ENCODE data around the gene VPS13C.

The VPS13C gene

DNA sequence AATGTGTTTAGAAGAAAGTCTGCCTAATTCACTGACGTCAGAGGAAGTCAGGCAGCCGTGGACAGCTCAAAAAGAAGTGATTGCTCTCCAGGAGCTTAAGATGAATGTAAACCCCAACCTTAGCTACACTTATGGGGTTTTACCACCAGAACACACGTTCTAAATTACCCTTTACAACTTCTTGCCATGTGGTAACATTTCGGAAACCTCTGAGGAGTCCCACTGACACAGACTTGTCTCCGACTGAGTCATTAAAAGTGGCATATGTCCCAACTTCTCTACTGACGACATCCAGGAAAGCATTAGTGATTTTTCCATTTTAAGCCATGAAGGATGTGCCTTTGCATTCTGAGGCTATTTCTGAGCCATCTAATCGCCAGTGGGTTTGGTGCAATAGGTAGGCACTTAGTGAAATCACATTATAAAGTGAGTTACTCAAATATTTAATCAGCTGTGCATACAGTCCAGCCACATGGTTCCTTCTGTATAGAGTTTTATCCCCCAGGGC is 38.9 kb upstream of the VPS13C start:
- Histone ChIP-seq H3K27me3 (ENCODE audit: control insufficient read depth in 5 of 5, insufficient read depth in 4 of 5, low read length in 5 of 5) (peaks cover 0 to 5% (median 0%) of the 10 kb centered on the region in 5 donors), H3K4me3 (ENCODE audit: low read depth in 1 of 5, low read length in 5 of 5) (peak overlapping the region in 1 of 5 donors; percentile 4), H3K9me3 (ENCODE audit: control insufficient read depth in 5 of 5, low read length in 5 of 5) (no peaks in the 10 kb centered on the region), H3K36me3 (ENCODE audit: control insufficient read depth in 5 of 5, insufficient read depth in 5 of 5, low read length in 5 of 5) (no peaks in the 10 kb centered on the region), H3K27ac (ENCODE audit: low read depth, low read length) (no peak overlapping the region), H3K9ac (ENCODE audit: low read length in 5 of 5) (no peak overlapping the region), H3K4me1 (ENCODE audit: control insufficient read depth in 5 of 5, insufficient read depth in 5 of 5, low read length in 5 of 5) (peaks cover 0 to 6% (median 3%) of the 10 kb centered on the region in 5 donors)

DNA sequence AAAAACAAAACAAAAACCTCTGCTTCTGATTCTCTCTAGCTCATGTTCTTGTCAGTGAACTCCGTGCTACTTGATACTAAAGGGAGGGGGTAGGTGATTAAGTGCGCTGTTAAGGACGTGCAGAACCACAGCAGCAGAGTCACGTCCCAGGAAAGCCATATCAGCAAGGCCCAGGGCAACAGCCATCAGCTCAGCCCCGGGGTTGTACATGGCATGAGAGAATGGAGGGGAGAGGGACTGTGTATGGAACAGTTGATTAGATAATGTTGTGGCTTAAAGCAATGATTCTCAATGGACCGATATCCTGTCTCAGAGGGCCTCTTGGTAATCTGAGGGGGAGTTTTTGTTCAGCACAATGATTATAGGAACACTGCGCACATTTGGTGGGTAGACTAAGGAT is 34.1 kb upstream of the VPS13C start:
- peaks cover 0 to 5% (median 0%) of the 10 kb centered on the region in 5 donors for H3K27me3 ChIP-seq (ENCODE audit: control insufficient read depth in 5 of 5, insufficient read depth in 4 of 5, low read length in 5 of 5)
- no peaks in the 10 kb centered on the region for H3K36me3 ChIP-seq (ENCODE audit: control insufficient read depth in 5 of 5, insufficient read depth in 5 of 5, low read length in 5 of 5)
- H3K4me3 ChIP-seq (ENCODE audit: low read depth in 1 of 5, low read length in 5 of 5) = no peak overlapping the region
- peaks cover 0 to 5% (median 3%) of the 10 kb centered on the region in 5 donors for H3K4me1 ChIP-seq (ENCODE audit: control insufficient read depth in 5 of 5, insufficient read depth in 5 of 5, low read length in 5 of 5)
- no peak overlapping the region for H3K9ac ChIP-seq (ENCODE audit: low read length in 5 of 5)
- H3K9me3 ChIP-seq (ENCODE audit: control insufficient read depth in 5 of 5, low read length in 5 of 5) = no peaks in the 10 kb centered on the region
- H3K27ac ChIP-seq (ENCODE audit: low read depth, low read length) = no peak overlapping the region

DNA sequence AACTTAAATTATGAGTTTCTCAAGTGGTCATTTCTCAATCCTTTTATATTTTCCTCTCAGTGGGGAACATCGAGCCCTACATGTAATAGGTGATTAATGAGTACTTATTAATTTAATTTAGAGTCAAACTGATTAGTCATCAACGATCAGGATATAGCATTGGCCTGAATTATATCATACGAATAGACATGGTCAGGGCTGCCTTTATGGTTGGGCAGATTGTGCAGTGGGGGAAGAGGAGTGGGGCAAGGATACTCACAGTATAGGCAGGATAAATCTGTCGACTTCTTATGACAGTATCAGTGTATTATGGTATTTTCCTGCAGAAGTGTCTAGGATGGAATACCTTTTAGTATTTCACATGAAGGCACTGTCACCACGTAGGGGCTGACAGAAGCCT is 33.6 kb upstream of the VPS13C start:
- no peak overlapping the region for H3K9ac ChIP-seq (ENCODE audit: low read length in 5 of 5)
- H3K4me1 ChIP-seq (ENCODE audit: control insufficient read depth in 5 of 5, insufficient read depth in 5 of 5, low read length in 5 of 5) = no peaks in the 10 kb centered on the region
- H3K36me3 ChIP-seq (ENCODE audit: control insufficient read depth in 5 of 5, insufficient read depth in 5 of 5, low read length in 5 of 5) = no peaks in the 10 kb centered on the region
- H3K27me3 ChIP-seq (ENCODE audit: control insufficient read depth in 5 of 5, insufficient read depth in 4 of 5, low read length in 5 of 5) = peaks cover 0 to 5% (median 0%) of the 10 kb centered on the region in 5 donors
- no peak overlapping the region for H3K4me3 ChIP-seq (ENCODE audit: low read depth in 1 of 5, low read length in 5 of 5)
- H3K27ac ChIP-seq (ENCODE audit: low read depth, low read length) = no peak overlapping the region
- H3K9me3 ChIP-seq (ENCODE audit: control insufficient read depth in 5 of 5, low read length in 5 of 5) = no peaks in the 10 kb centered on the region

DNA sequence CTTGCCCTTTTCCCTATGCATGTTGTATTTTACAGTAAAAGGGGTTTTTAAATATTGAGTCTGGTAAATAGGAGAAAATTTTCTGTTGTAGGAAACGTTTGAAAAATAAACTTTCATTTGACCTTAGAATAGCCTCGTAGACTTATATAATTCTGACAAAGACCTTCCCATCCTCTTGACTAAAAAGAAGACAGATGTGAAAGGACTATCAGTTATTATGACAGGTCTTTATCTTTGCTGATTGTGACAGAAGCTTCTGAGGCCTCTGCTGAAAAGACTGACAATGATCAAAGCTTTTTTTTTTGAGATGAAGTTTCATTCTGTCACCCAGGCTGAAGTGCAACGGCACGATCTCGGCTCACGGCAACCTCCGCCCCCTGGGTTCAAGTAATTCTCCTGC is 30.7 kb upstream of the VPS13C start:
- no peaks in the 10 kb centered on the region for H3K9me3 ChIP-seq (ENCODE audit: control insufficient read depth in 5 of 5, low read length in 5 of 5)
- no peak overlapping the region for H3K9ac ChIP-seq (ENCODE audit: low read length in 5 of 5)
- peaks cover 0 to 11% (median 6%) of the 10 kb centered on the region in 5 donors for H3K4me1 ChIP-seq (ENCODE audit: control insufficient read depth in 5 of 5, insufficient read depth in 5 of 5, low read length in 5 of 5)
- H3K27me3 ChIP-seq (ENCODE audit: control insufficient read depth in 5 of 5, insufficient read depth in 4 of 5, low read length in 5 of 5) = no peaks in the 10 kb centered on the region
- H3K27ac ChIP-seq (ENCODE audit: low read depth, low read length) = no peak overlapping the region
- H3K36me3 ChIP-seq (ENCODE audit: control insufficient read depth in 5 of 5, insufficient read depth in 5 of 5, low read length in 5 of 5) = no peaks in the 10 kb centered on the region
- no peak overlapping the region for H3K4me3 ChIP-seq (ENCODE audit: low read depth in 1 of 5, low read length in 5 of 5)

DNA sequence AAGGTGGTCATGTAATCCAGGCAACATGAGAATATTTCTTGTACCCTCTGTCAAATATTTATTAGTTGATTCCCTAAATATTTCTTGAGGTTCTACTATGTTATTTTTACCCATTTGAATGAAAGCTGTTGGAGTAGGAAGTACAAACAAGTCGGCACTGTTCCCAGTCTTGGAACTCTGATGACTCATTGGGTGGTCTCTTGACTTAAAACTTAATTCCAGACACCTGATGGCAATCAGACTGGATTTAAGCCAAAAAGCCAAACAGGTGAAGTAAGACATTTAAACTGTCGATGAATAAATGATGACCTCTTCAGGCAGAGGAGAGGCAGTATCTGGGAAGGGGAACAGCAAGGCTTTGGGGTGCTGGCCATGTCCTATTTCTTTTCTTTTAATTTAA is 29.4 kb upstream of the VPS13C start:
- Histone ChIP-seq H3K27ac (ENCODE audit: low read depth, low read length) (no peak overlapping the region), H3K27me3 (ENCODE audit: control insufficient read depth in 5 of 5, insufficient read depth in 4 of 5, low read length in 5 of 5) (no peaks in the 10 kb centered on the region), H3K36me3 (ENCODE audit: control insufficient read depth in 5 of 5, insufficient read depth in 5 of 5, low read length in 5 of 5) (no peaks in the 10 kb centered on the region), H3K9ac (ENCODE audit: low read length in 5 of 5) (no peak overlapping the region), H3K4me3 (ENCODE audit: low read depth in 1 of 5, low read length in 5 of 5) (no peak overlapping the region), H3K9me3 (ENCODE audit: control insufficient read depth in 5 of 5, low read length in 5 of 5) (no peaks in the 10 kb centered on the region), H3K4me1 (ENCODE audit: control insufficient read depth in 5 of 5, insufficient read depth in 5 of 5, low read length in 5 of 5) (peaks cover 0 to 11% (median 6%) of the 10 kb centered on the region in 5 donors)

DNA sequence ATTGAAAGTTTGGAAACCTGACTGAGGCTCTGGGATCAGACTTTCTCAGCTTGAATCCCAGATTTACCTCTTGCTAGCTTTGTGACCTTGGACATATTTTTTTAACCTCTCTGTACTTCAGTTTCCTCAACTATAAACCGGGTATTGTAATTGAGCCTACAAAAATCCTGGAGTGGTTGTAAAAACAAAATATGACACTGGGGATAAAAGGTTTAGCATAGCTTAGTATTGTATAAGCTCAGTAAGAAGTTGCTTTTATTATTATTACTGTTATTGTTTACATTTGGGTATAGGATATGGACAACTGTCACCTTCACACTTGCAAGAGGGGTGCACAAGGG is 28.1 kb upstream of the VPS13C start:
- no peak overlapping the region for H3K9ac ChIP-seq (ENCODE audit: low read length in 5 of 5)
- no peaks in the 10 kb centered on the region for H3K36me3 ChIP-seq (ENCODE audit: control insufficient read depth in 5 of 5, insufficient read depth in 5 of 5, low read length in 5 of 5)
- H3K4me3 ChIP-seq (ENCODE audit: low read depth in 1 of 5, low read length in 5 of 5) = peak overlapping the region in 2 of 5 donors; percentile 9 to 23
- H3K27ac ChIP-seq (ENCODE audit: low read depth, low read length) = peak overlapping the region; percentile 32
- H3K9me3 ChIP-seq (ENCODE audit: control insufficient read depth in 5 of 5, low read length in 5 of 5) = no peaks in the 10 kb centered on the region
- H3K4me1 ChIP-seq (ENCODE audit: control insufficient read depth in 5 of 5, insufficient read depth in 5 of 5, low read length in 5 of 5) = peaks cover 0 to 11% (median 6%) of the 10 kb centered on the region in 5 donors
- no peaks in the 10 kb centered on the region for H3K27me3 ChIP-seq (ENCODE audit: control insufficient read depth in 5 of 5, insufficient read depth in 4 of 5, low read length in 5 of 5)

DNA sequence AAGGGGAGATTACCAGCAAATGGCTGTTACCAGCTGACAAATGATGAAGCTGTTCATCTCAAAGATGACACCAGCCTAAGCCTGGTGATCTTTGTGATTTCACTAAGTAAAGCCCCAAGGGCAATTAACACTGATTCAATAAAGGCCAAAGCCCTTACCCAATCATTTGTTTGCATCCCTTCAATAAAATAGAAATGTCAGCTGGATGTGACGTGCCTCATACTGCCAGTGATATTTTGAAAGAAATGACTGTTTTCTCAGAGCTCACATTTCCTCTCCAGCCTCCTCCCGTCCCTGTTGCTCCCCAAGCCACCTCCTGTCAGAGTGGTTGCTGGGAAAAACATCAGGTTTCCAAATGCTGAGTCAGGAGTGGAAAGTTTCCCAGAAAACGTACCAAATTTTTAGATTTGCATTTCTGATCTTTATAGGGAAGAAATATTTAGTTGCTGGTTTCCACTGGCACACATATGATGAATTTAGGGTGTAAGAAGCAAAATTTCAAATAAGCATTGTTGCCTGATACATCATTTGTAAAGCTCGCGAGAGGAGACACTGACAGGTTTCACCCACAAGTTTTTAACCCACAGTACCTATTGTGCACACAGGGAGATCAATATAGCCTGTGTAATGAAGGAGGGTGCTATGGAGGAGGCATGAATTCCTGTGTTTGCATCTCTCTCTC is 27.6 kb upstream of the VPS13C start:
- H3K4me1 ChIP-seq (ENCODE audit: control insufficient read depth in 5 of 5, insufficient read depth in 5 of 5, low read length in 5 of 5) = peaks cover 0 to 11% (median 6%) of the 10 kb centered on the region in 5 donors
- H3K27me3 ChIP-seq (ENCODE audit: control insufficient read depth in 5 of 5, insufficient read depth in 4 of 5, low read length in 5 of 5) = no peaks in the 10 kb centered on the region
- peak overlapping the region in 2 of 5 donors; percentile 4 to 14 for H3K9ac ChIP-seq (ENCODE audit: low read length in 5 of 5)
- H3K9me3 ChIP-seq (ENCODE audit: control insufficient read depth in 5 of 5, low read length in 5 of 5) = no peaks in the 10 kb centered on the region
- peak overlapping the region in 2 of 5 donors; percentile 9 to 23 for H3K4me3 ChIP-seq (ENCODE audit: low read depth in 1 of 5, low read length in 5 of 5)
- peak overlapping the region; percentile 32 for H3K27ac ChIP-seq (ENCODE audit: low read depth, low read length)
- no peaks in the 10 kb centered on the region for H3K36me3 ChIP-seq (ENCODE audit: control insufficient read depth in 5 of 5, insufficient read depth in 5 of 5, low read length in 5 of 5)

DNA sequence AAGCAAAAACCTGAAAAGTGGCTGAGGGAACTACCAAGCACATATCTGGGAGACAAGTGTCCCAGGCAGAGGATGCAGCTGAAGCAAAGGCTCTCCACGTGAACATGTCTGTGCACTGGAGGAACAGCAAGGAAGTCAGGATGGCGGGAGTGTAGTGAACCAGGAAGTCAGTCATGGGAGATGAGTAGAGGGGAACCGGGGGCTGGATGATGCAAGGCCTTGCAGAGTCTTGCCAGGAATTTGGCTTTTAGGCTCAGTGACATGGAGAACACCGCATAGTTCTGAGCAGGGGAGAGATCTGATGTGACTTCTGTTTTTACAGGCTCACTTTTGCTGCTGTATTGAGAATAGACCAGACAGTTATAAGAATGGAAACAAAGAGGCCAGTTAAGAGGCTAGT is 25.5 kb upstream of the VPS13C start:
- Histone ChIP-seq H3K4me3 (ENCODE audit: low read depth in 1 of 5, low read length in 5 of 5) (no peak overlapping the region), H3K9ac (ENCODE audit: low read length in 5 of 5) (no peak overlapping the region), H3K4me1 (ENCODE audit: control insufficient read depth in 5 of 5, insufficient read depth in 5 of 5, low read length in 5 of 5) (peaks cover 0 to 11% (median 6%) of the 10 kb centered on the region in 5 donors), H3K27ac (ENCODE audit: low read depth, low read length) (no peak overlapping the region), H3K36me3 (ENCODE audit: control insufficient read depth in 5 of 5, insufficient read depth in 5 of 5, low read length in 5 of 5) (no peaks in the 10 kb centered on the region), H3K27me3 (ENCODE audit: control insufficient read depth in 5 of 5, insufficient read depth in 4 of 5, low read length in 5 of 5) (no peaks in the 10 kb centered on the region), H3K9me3 (ENCODE audit: control insufficient read depth in 5 of 5, low read length in 5 of 5) (no peaks in the 10 kb centered on the region)

DNA sequence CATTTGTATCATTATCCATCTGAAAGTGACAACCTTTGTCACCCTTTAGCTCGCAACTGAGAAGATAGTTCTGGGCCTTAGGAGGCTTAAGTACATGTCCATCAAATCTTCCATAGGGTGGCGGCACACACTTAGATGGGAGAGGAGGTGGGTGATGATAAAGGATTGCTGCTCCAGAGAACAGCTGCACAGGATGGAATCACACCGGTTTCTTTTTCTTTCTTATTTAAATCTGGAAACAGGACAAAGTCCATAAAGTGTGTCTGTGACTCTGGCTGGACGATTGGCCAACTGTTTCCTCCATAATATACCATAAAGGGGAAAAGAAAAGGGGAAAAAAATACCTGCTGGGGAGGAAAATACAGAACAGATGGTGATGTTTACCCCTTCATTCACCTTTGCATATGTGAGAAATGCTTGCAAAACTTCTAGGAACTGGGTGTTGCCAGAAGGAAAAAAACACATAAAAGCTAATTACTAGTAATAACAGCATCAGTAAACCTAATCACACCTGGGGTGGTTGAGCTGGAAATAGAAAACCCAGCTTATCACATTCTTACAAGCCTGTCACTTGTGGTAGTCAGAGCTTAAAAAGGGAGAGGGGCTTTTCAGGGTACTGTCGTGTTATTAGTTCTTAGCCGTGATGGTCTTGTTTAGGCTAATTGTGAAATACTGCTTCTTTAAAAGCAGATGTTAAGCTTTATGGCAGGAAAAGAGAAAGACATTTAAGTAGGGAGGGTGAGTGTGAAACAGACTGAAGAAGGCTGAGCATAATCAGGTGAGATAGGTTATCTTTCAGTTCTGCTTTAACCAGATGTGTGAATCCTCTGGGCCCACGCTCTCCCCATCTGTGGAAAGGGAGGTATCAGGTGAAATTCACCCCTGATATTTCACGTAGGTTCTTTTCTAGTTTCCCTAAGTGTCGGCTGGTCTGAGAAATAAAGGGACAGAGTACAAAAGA is 23.2 kb upstream of the VPS13C start:
- H3K27me3 ChIP-seq (ENCODE audit: control insufficient read depth in 5 of 5, insufficient read depth in 4 of 5, low read length in 5 of 5) = no peaks in the 10 kb centered on the region
- H3K36me3 ChIP-seq (ENCODE audit: control insufficient read depth in 5 of 5, insufficient read depth in 5 of 5, low read length in 5 of 5) = no peaks in the 10 kb centered on the region
- H3K27ac ChIP-seq (ENCODE audit: low read depth, low read length) = no peak overlapping the region
- no peak overlapping the region for H3K4me3 ChIP-seq (ENCODE audit: low read depth in 1 of 5, low read length in 5 of 5)
- peaks cover 0 to 11% (median 5%) of the 10 kb centered on the region in 5 donors for H3K4me1 ChIP-seq (ENCODE audit: control insufficient read depth in 5 of 5, insufficient read depth in 5 of 5, low read length in 5 of 5)
- no peak overlapping the region for H3K9ac ChIP-seq (ENCODE audit: low read length in 5 of 5)
- no peaks in the 10 kb centered on the region for H3K9me3 ChIP-seq (ENCODE audit: control insufficient read depth in 5 of 5, low read length in 5 of 5)

DNA sequence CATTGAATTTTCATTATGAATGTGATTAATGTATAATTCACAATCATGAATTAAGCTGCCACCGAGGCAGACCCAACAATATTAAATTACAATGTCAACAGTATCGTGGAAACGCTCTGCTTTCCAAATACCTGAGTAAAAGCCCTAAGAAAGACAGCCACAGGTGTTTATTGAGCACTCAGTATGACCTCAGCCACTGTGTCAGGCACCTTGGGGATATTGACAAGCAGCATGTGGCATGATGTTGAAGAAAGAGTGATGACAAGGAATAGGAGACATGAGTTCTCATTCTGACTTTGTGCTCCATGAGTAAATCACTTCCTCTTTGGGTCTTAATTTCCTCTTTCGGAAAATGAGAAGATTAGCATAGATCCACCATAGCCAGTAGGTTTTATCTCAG is 19.3 kb upstream of the VPS13C start:
- Histone ChIP-seq H3K9ac (ENCODE audit: low read length in 5 of 5) (no peak overlapping the region), H3K36me3 (ENCODE audit: control insufficient read depth in 5 of 5, insufficient read depth in 5 of 5, low read length in 5 of 5) (no peaks in the 10 kb centered on the region), H3K4me1 (ENCODE audit: control insufficient read depth in 5 of 5, insufficient read depth in 5 of 5, low read length in 5 of 5) (peaks cover 0 to 2% (median 0%) of the 10 kb centered on the region in 5 donors), H3K27me3 (ENCODE audit: control insufficient read depth in 5 of 5, insufficient read depth in 4 of 5, low read length in 5 of 5) (no peaks in the 10 kb centered on the region), H3K9me3 (ENCODE audit: control insufficient read depth in 5 of 5, low read length in 5 of 5) (no peaks in the 10 kb centered on the region), H3K4me3 (ENCODE audit: low read depth in 1 of 5, low read length in 5 of 5) (no peak overlapping the region), H3K27ac (ENCODE audit: low read depth, low read length) (no peak overlapping the region)
